HCT116 (cell line): ENCODE measurements around the gene ANKRD6. TPM values are rescaled to one million over a fixed set of nuclear protein-coding genes. Genes with fewer than 3 reads are reported as not detected.

Experiments used
- ATAC-seq: fragments of 200-7000 bp; cut with Tn5 transposase; 2 replicates; pipeline ENCODE4 v1.9.1; 2020; ENCODE audit warnings: mild to moderate bottlenecking, moderate library complexity
- Bru-seq: library from RNA; stranded (reverse); fragments of 400-500 nt; gene quantifications from one replicate; lab custom pipeline; 2021; lab: Mats Ljungman, UMichigan
- BruChase-seq, 2 experiments: library from RNA; stranded (reverse); fragments of 400-500 nt; gene quantifications; one replicate each; lab custom pipeline; 2021; lab: Mats Ljungman, UMichigan
- BruUV-seq: library from RNA; stranded (reverse); fragments of 400-500 nt; replicated peaks from 2 replicates; lab custom pipeline; 2021; lab: Mats Ljungman, UMichigan
- CTCF ChIA-PET: fragments of 300-600 bp; sonication (Branson Sonifier 250); formaldehyde crosslinking; loops from one replicate; lab custom pipeline; 2021; ENCODE audit warnings: antibody characterized with exemption; lab: Charles Lee
- POLR2A ChIA-PET: fragments of 300-600, 350-600 bp; sonication (Branson Sonifier 250); formaldehyde crosslinking; loops from one replicate; lab custom pipeline; 2021; ENCODE audit warnings: antibody characterized with exemption; lab: Charles Lee
- RAD21 ChIA-PET, 2 experiments: fragments of 300-600 bp; sonication (Branson Sonifier 250); formaldehyde crosslinking; loops; one replicate each; lab custom pipeline; 2023; ENCODE audit warnings: low total read pairs in 2 of 2; ENCODE audit not compliant: uncharacterized antibody in 2 of 2, unreplicated experiment in 2 of 2, low non-redundant PET in 1 of 2; lab: Charles Lee
- DNase-seq: peaks from one replicate; pipeline ENCODE4 v3.0.0-alpha.2; 2010; ENCODE audit warnings: low read depth, low spot score
- H2AFZ ChIP-seq: fragments of 200-600 bp; shearing (Covaris generic), sonication (generic); 2 replicates; pipeline ENCODE4 v1.6.1; 2017; ENCODE audit warnings: low read depth, mixed run types, mixed read lengths, antibody characterized with exemption, low read length; ENCODE audit not compliant: poor library complexity, severe bottlenecking
- H3K27ac ChIP-seq: 2 replicates; pipeline ENCODE4 v1.5.1; 2012; ENCODE audit warnings: low read depth, low read length
- H3K27me3 ChIP-seq: fragments of 200-600 bp; sonication (generic); 2 replicates; pipeline ENCODE4 v1.6.1; 2016; ENCODE audit warnings: mixed run types, low read length, mixed read lengths; ENCODE audit not compliant: insufficient read depth
- H3K36me3 ChIP-seq, 2 experiments: fragments of 200-500 bp in 1 of 2; fragments of 200-600 bp in 1 of 2; sonication (Bioruptor generic) in 1 of 2; sonication (generic) in 1 of 2; 2 replicates each; pipeline versions ENCODE4 v1.5.1 to v1.6.1; 2014 to 2016; ENCODE audit warnings: low read length in 2 of 2, inconsistent platforms in 1 of 2, mixed read lengths in 1 of 2, mixed run types in 1 of 2; ENCODE audit not compliant: insufficient read depth in 2 of 2, control insufficient read depth in 1 of 2
- H3K4me1 ChIP-seq, 2 experiments: fragments of 200-600 bp in 1 of 2; sonication (generic) in 1 of 2; 2 replicates each; pipeline versions ENCODE4 v1.5.1 to v1.6.1; 2012 to 2017; ENCODE audit warnings: low read length in 2 of 2, inconsistent platforms in 1 of 2, mild to moderate bottlenecking in 1 of 2, mixed read lengths in 1 of 2, mixed run types in 1 of 2, moderate library complexity in 1 of 2; ENCODE audit not compliant: insufficient read depth in 2 of 2, control insufficient read depth in 1 of 2
- H3K4me2 ChIP-seq: fragments of 200-600 bp; sonication (generic); 2 replicates; pipeline ENCODE4 v1.6.1; 2017; ENCODE audit warnings: mixed run types, low read length, mixed read lengths
- H3K4me3 ChIP-seq, 2 experiments: fragments of 200-600 bp in 1 of 2; sonication (generic) in 1 of 2; replicated peaks in 1 of 2; 2 replicates each; pipeline ENCODE4 v1.5.1; 2011 to 2016; ENCODE audit warnings: low read length in 2 of 2, control low read depth in 1 of 2, low read depth in 1 of 2, mild to moderate bottlenecking in 1 of 2, mixed read lengths in 1 of 2, mixed run types in 1 of 2
- H3K79me2 ChIP-seq: fragments of 200-600 bp; sonication (generic); 2 replicates; pipeline ENCODE4 v1.6.1; 2017; ENCODE audit warnings: mild to moderate bottlenecking, mixed run types, low read length, moderate library complexity, mixed read lengths; ENCODE audit not compliant: insufficient read depth
- H3K9ac ChIP-seq: fragments of 200-600 bp; sonication (generic); 2 replicates; pipeline ENCODE4 v1.6.1; 2016; ENCODE audit warnings: low read length, mixed read lengths
- H3K9me2 ChIP-seq: fragments of 200-600 bp; sonication (generic), shearing (Covaris generic); 2 replicates; pipeline ENCODE4 v1.6.1; 2017; ENCODE audit warnings: mixed run types, mild to moderate bottlenecking, moderate library complexity; ENCODE audit not compliant: insufficient read depth
- H3K9me3 ChIP-seq, 2 experiments: fragments of 200-500 bp in 1 of 2; fragments of 200-600 bp in 1 of 2; sonication (Bioruptor generic) in 1 of 2; sonication (generic) in 1 of 2; 2 replicates each; pipeline ENCODE4 v1.6.1; 2014 to 2017; ENCODE audit warnings: low read length in 2 of 2, mixed read lengths in 2 of 2, inconsistent platforms in 1 of 2, low read depth in 1 of 2, mild to moderate bottlenecking in 1 of 2, mixed run types in 1 of 2, moderate library complexity in 1 of 2; ENCODE audit not compliant: control insufficient read depth in 1 of 2, insufficient read depth in 1 of 2
- H4K20me1 ChIP-seq: fragments of 200-600 bp; sonication (generic), shearing (Covaris generic); 2 replicates; pipeline ENCODE4 v1.6.1; 2017; ENCODE audit warnings: mixed run types, mild to moderate bottlenecking, moderate library complexity; ENCODE audit not compliant: insufficient read depth
- CTCF ChIP-seq, 3 experiments: fragments of 200-600 bp in 1 of 3; sonication (generic) in 1 of 3; IDR thresholded peaks in 2 of 3; conservative IDR thresholded peaks in 1 of 3; 2 replicates each; pipeline ENCODE4 v1.5.1; 2012 to 2017; ENCODE audit warnings: low read depth in 2 of 3, low read length in 2 of 3, antibody characterized with exemption in 1 of 3, borderline replicate concordance in 1 of 3, control low read depth in 1 of 3, mild to moderate bottlenecking in 1 of 3, mixed read lengths in 1 of 3, mixed run types in 1 of 3, moderate library complexity in 1 of 3; ENCODE audit not compliant: insufficient read depth in 1 of 3
- POLR2AphosphoS5 ChIP-seq: IDR thresholded peaks from 2 replicates; pipeline ENCODE4 v1.6.1; 2011; ENCODE audit warnings: mild to moderate bottlenecking, low read depth, low read length, moderate library complexity
- RAD21 ChIP-seq: IDR thresholded peaks from 2 replicates; pipeline ENCODE4 v1.6.1; 2012; ENCODE audit warnings: low read depth, mild to moderate bottlenecking
- SIN3A ChIP-seq: IDR thresholded peaks from 2 replicates; pipeline ENCODE4 v1.6.1; 2012; ENCODE audit warnings: low read depth
- intact Hi-C: fragments of 100-400 bp; cut with micrococcal nuclease; formaldehyde crosslinking; loops from 2 replicates; pipeline ENCODE4 v1.10.0; 2022
- long read RNA-seq: library from polyadenylated mRNA; unstranded; transcript quantifications from one replicate; pipeline ENCODE4 v2.0.0, GENCODE V29; 2021; ENCODE audit not compliant: unreplicated experiment
- polyA plus RNA-seq: library from polyadenylated mRNA; unstranded; fragments of >200 nt; gene quantifications from 2 replicates; pipeline ENCODE4 v1.2.1, GENCODE V29; 2012; ENCODE audit warnings: missing spikeins
- total RNA-seq: library from RNA; stranded (reverse); gene quantifications from one replicate; pipeline ENCODE4 v1.2.1, GENCODE V29; 2021; ENCODE audit not compliant: unreplicated experiment
- TF ChIP-seq, protein P1 (sequence below): IDR thresholded peaks from 2 replicates; pipeline ENCODE4 v1.6.1; 2011; ENCODE audit warnings: mild to moderate bottlenecking, low read length, moderate library complexity; ENCODE audit not compliant: insufficient replicate concordance; ENCODE audit errors: extremely low read depth

The ANKRD6 gene
- 9.9 TPM for total RNA-seq
- 6.6 and 7.1 TPM in 2 replicates for polyA plus RNA-seq
- percentile 58 among the genes with signal in this experiment for Bru-seq, nascent RNA
- BruChase-seq, experiment 1, labeled RNA remaining after a 6-hour chase, result percentile 54 among the genes with signal in this experiment
- BruChase-seq, experiment 2, labeled RNA remaining after a 2-hour chase, result percentile 55 among the genes with signal in this experiment
- long read RNA-seq, transcript ANKRD6-201 (16 exons, 3,073 nt), result major isoform, 6 of 21 reads
- long read RNA-seq, partial matches to known transcripts, result 4 of 21 reads
- long read RNA-seq, other reads (novel, unspliced or antisense), result 10 of 21 reads

DNA sequence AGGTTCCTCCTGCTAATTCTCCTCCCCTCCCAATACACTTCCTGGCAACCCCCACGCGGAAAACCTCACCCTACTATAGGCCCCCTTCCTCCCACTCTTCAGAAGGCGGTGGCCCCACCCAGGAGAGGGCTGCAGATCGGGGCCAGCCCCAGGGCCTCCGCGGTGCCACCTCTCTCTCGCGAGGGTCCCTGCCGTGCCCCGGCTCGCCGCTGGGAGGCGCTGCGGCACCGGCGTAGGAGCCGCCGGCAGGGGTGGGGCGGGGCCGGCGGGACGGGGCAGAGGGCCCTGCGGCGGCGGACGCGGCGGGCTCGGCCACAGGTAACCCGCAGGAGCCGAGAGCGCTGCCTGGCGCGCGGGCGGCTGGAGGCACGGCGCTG is at the start of gene ANKRD6:
ANKRD6 (plus strand) TSS at position 278 of the 377 bp plus-strand sequence. CDS start 133,825 bp downstream, outside the sequence.
- BruUV-seq, result no TSS peak
- Histone ChIP-seq H3K9me2 (no peaks in the 10 kb centered on the region), H3K9ac (peak within 1 kb of the TSS; percentile 65), H3K4me1 (peaks cover 0 to 14% of the 10 kb centered on the region in 2 experiments; a peak in 2 of 4 replicates), H3K4me3 (peak within 1 kb of the TSS; percentile 55 to 61), H3K9me3 (no peaks in the 10 kb centered on the region), H3K27ac (peak within 1 kb of the TSS; percentile 51; the same call in 1 of the 2 replicates), H2AFZ (peak within 1 kb of the TSS; percentile 99), H3K4me2 (peak within 1 kb of the TSS; percentile 75), H3K36me3 (no peaks in the 10 kb centered on the region), H4K20me1 (no peaks in the 10 kb centered on the region), H3K27me3 (no peaks in the 10 kb centered on the region), H3K79me2 (no peaks in the 10 kb centered on the region)
- peak; percentile 28 for DNase-seq
- no peak for TF ChIP-seq SIN3A
- TF ChIP-seq CTCF (IDR thresholded peaks at IDR 0.05 in 2 of 3, conservative IDR thresholded peaks at IDR 0.05 in 1 of 3; ENCODE audit: borderline replicate concordance in 1 of 3, insufficient read depth in 1 of 3, low read depth in 2 of 3, low read length in 2 of 3), result peak; percentile 54 to 83 (median 80); a peak in 5 of 6 replicates
- TF ChIP-seq, protein P1, sequence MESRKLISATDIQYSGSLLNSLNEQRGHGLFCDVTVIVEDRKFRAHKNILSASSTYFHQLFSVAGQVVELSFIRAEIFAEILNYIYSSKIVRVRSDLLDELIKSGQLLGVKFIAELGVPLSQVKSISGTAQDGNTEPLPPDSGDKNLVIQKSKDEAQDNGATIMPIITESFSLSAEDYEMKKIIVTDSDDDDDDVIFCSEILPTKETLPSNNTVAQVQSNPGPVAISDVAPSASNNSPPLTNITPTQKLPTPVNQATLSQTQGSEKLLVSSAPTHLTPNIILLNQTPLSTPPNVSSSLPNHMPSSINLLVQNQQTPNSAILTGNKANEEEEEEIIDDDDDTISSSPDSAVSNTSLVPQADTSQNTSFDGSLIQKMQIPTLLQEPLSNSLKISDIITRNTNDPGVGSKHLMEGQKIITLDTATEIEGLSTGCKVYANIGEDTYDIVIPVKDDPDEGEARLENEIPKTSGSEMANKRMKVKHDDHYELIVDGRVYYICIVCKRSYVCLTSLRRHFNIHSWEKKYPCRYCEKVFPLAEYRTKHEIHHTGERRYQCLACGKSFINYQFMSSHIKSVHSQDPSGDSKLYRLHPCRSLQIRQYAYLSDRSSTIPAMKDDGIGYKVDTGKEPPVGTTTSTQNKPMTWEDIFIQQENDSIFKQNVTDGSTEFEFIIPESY, result peak; percentile 74
- peak; percentile 82 for TF ChIP-seq RAD21
- peak; percentile 63 for TF ChIP-seq POLR2AphosphoS5
- RAD21 ChIA-PET, result interaction anchor here in 1 of 2 experiments (0.7 kb wide), 1 partner anchor 10 kb away, joined by 3 read pairs; no protein-coding TSS in a partner anchor
- ATAC-seq, result peak; percentile 97
- POLR2A ChIA-PET, result no interaction called here
- intact Hi-C loops, result loop anchor here (1.0 to 10.0 kb wide), 3 partner anchors 177 to 1044 kb away; no protein-coding TSS in a partner anchor
- CTCF ChIA-PET, result interaction anchor here (0.7 to 1.4 kb wide), 5 partner anchors 61 to 450 kb away, joined by 3 to 9 read pairs (median 6); no protein-coding TSS in a partner anchor
